Coronary artery (tissue), 2 donors: ENCODE measurements around the gene RPL36AL.
"Not testable (repeated sequence)": the region's sequence is repeated elsewhere in the genome, so short reads cannot be mapped to it uniquely, and the experiment has no call there.

Experiments used
- DNase-seq: peaks from one replicate; pipeline ENCODE4 v3.0.0-alpha.2; 2017; ENCODE audit warnings: low spot score
- H3K27ac ChIP-seq, 2 donors: fragments of 200-600 bp; sonication (generic); one replicate each; pipeline ENCODE4 v1.5.1; 2016 to 2019
- H3K4me3 ChIP-seq: fragments of 200-600 bp; sonication (generic); 2 replicates; pipeline ENCODE4 v1.5.1; 2016; ENCODE audit warnings: mild to moderate bottlenecking, moderate library complexity
- TF ChIP-seq, protein P1 (sequence below): fragments of 200-600 bp; sonication (generic); IDR thresholded peaks from one replicate; pipeline ENCODE4 v1.5.1; 2019; ENCODE audit warnings: antibody characterized with exemption

RPL36AL gene

DNA sequence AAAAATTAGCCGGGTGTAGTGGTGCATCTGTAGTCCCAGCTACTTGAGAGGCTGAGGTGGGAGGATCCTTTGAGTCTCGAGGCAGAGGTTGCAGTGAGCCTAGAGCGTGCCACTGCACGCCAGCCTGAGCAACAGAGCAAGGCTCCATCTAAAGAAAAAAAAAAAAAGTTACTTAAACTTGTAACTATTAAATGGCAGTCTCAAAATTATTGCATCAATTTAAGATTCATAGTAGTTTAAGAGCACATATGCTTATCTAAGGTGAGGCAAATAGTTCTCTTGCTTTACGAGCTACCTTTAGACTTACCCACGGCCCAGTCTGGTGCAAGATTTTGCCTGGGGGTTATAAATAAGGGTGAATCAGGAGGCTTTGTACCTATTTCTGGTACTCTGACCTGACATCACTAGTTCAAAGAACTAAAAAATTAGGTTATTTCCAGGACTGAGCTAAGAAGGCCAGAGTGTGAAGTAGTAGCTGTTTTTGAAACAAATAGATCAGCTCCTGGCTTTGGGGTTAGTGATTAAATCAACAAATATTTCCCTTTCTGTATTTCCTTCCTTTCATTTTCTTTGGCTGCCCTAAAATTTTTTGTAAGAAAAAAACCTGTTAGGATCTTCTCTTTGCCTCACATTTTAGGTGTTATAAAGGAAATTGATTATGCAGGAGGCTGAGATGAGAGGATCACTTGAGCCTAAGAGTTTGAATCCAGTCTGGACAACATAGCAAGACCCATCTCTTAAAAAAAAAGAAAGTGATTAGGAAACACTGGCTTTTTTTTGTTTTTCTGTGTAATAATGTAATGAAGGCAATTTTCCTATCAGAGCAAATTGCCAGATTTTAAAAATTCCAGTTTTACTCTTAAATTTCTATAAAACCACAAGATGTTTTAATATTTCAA is 3.8 kb upstream of the RPL36AL start:
- Histone ChIP-seq H3K4me3 (no peak overlapping the region), H3K27ac (no peak overlapping the region)
- DNase-seq = no peak
- TF ChIP-seq, protein P1, sequence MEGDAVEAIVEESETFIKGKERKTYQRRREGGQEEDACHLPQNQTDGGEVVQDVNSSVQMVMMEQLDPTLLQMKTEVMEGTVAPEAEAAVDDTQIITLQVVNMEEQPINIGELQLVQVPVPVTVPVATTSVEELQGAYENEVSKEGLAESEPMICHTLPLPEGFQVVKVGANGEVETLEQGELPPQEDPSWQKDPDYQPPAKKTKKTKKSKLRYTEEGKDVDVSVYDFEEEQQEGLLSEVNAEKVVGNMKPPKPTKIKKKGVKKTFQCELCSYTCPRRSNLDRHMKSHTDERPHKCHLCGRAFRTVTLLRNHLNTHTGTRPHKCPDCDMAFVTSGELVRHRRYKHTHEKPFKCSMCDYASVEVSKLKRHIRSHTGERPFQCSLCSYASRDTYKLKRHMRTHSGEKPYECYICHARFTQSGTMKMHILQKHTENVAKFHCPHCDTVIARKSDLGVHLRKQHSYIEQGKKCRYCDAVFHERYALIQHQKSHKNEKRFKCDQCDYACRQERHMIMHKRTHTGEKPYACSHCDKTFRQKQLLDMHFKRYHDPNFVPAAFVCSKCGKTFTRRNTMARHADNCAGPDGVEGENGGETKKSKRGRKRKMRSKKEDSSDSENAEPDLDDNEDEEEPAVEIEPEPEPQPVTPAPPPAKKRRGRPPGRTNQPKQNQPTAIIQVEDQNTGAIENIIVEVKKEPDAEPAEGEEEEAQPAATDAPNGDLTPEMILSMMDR = no peak

DNA sequence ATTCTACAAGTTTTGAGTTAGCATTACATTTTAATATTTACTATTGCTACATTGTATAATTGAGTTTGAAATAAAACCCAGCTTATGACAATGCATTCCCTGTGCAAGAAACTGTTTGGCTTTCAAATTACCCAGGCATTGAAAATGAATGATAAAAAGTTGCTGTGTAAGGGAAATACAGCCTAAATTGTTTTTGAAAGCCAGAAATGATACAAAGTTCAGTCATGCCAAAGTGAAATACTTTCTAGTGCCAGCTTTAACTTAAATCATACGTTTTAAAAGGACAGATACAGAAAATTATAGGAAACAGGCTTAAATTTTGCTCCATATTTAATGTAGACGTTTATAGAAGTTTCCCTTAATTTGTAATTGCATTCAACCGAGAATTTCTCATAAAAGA is 3.0 kb upstream of the RPL36AL start:
- Histone ChIP-seq H3K4me3 (no peak overlapping the region), H3K27ac (no peak overlapping the region)
- DNase-seq = no peak
- TF ChIP-seq, protein P1 = no peak

DNA sequence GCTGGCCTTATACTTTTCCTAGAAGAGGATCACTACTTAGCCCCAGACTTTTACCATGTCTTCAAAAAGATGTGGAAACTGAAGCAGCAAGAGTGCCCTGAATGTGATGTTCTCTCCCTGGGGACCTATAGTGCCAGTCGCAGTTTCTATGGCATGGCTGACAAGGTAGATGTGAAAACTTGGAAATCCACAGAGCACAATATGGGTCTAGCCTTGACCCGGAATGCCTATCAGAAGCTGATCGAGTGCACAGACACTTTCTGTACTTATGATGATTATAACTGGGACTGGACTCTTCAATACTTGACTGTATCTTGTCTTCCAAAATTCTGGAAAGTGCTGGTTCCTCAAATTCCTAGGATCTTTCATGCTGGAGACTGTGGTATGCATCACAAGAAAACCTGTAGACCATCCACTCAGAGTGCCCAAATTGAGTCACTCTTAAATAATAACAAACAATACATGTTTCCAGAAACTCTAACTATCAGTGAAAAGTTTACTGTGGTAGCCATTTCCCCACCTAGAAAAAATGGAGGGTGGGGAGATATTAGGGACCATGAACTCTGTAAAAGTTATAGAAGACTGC is 1.7 kb upstream of the RPL36AL start:
- TF ChIP-seq, protein P1 = no peak
- Histone ChIP-seq H3K27ac (no peak overlapping the region), H3K4me3 (peak overlapping the region; percentile 90)
- no peak for DNase-seq

DNA sequence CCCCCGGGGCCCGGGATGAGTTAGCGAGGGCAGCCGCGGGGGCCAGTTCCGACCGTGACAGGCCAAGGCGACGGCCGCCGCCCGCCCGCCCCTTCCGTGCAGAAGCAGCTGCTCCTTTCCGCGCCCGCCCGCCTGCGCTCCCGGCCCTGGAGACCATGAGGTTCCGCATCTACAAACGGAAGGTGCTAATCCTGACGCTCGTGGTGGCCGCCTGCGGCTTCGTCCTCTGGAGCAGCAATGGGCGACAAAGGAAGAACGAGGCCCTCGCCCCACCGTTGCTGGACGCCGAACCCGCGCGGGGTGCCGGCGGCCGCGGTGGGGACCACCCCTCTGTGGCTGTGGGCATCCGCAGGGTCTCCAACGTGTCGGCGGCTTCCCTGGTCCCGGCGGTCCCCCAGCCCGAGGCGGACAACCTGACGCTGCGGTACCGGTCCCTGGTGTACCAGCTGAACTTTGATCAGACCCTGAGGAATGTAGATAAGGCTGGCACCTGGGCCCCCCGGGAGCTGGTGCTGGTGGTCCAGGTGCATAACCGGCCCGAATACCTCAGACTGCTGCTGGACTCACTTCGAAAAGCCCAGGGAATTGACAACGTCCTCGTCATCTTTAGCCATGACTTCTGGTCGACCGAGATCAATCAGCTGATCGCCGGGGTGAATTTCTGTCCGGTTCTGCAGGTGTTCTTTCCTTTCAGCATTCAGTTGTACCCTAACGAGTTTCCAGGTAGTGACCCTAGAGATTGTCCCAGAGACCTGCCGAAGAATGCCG is 872 bp upstream of the RPL36AL start:
- TF ChIP-seq, protein P1 = no peak
- DNase-seq = peak; percentile 81
- Histone ChIP-seq H3K4me3 (peak overlapping the region; percentile 90), H3K27ac (peak overlapping the region; percentile 83 to 91)

DNA sequence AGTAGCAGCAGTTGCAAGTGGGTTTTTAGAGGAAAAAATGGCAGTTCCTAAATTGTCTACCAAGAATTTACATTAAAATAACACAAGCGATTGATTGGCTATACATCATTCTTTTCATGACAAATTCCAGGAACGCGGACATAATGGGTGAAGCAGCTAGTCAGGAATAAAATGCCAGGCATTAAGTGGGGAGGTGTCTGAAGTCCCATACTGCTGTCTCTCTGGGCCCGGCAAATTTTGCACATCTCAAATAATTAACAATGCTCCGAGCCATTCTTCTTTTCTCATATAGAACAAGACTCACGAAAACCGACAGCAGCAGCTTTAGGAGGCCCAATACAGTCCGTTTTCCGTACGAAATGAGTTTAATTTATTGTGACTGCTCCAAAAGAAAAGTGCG is 696 bp downstream of the RPL36AL start:
- no peak for DNase-seq
- Histone ChIP-seq H3K4me3 (peak overlapping the region; percentile 90), H3K27ac (peak overlapping the region; percentile 83 to 91)
- TF ChIP-seq, protein P1 = no peak

DNA sequence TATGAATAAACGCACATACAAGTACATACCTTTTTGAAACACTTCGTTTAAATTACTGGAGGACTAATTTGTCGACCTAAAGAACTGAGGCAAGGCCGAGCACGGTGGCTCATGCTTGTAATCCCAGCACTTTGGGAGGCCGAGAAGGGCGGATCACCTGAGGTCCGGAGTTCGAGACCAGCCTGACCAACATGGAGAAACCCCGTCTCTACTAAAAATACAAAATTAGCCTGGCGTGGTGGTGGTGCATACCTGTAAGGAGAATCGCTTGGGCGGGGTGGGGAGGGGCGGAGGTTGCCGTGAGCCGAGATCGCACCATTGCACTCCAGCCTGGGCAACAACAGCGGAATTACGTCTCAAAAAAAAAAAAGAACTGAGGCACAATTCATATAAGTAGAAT is 1.2 kb downstream of the RPL36AL start:
- Histone ChIP-seq H3K27ac (peak overlapping the region in 1 of 2 donors; percentile 91), H3K4me3 (peak overlapping the region; percentile 90)
- DNase-seq = not testable (repeated sequence)

DNA sequence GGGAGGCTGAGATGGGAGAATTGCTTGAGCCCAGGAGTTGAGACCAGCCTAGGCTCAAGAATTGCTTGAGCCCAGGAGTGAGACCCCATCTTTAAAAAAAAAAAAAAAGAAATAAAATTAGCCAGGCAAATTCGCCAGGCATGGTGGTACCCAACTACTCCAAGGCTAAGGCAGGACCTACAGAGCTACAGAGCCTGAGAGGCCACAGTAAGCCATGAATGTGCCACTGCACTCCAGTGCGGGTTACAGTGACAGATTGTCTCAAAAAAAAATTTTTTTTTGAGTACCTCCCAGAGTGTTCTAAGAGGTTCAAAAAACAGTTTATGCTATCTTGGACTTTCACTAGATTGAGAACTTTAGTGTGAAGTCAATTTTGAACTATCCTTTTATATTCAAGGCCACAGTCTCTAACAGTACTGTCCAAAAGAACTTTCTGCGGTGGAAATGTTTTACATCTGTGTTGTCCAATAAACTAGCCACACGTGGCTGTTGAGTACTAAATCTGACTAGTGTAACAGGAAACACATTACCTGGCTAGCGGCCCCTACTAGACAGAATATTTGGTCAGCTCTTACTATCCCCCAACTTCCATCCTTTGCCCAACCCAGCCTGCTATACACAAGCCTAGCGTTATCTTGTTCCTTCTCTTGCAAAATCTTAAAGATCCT is 2.4 kb downstream of the RPL36AL start:
- TF ChIP-seq, protein P1 = no peak
- Histone ChIP-seq H3K27ac (no peak overlapping the region), H3K4me3 (no peak overlapping the region)
- no peak for DNase-seq
